H1 (cell line): Measurements from ENCODE around the gene TPP2. TPM values are rescaled to one million over a fixed set of nuclear protein-coding genes. Genes with fewer than 3 reads are reported as not detected.

Experiments used
- CTCF ChIA-PET: fragments of 300-600 bp; sonication (Branson Sonifier 250); formaldehyde crosslinking; loops from one replicate; lab custom pipeline; 2021; ENCODE audit not compliant: partially characterized antibody; lab: Charles Lee
- POLR2A ChIA-PET: fragments of 300-600 bp; sonication (Branson Sonifier 250); formaldehyde crosslinking; loops from one replicate; lab custom pipeline; 2021; ENCODE audit warnings: inconsistent platforms; ENCODE audit not compliant: partially characterized antibody; lab: Charles Lee
- DNase-seq, 2 experiments: peaks; one replicate each; pipeline versions ENCODE4 v3.0.0 to v3.0.0-alpha.2; 2010 to 2022; ENCODE audit warnings: low spot score in 2 of 2, low read depth in 1 of 2, mixed read lengths in 1 of 2
- FAIRE-seq: peaks from 2 replicates; lab custom pipeline; 2011; peaks lifted over from hg19 to GRCh38; lab: Jason Lieb, UNC
- H2AFZ ChIP-seq: 2 replicates; pipeline ENCODE4 v1.8.1; 2012; ENCODE audit warnings: low read length, inconsistent platforms
- H2AK5ac ChIP-seq: 2 replicates; pipeline ENCODE4 v1.6.1; 2013; ENCODE audit warnings: low read depth, low read length
- H2BK120ac ChIP-seq: replicated peaks from 2 replicates; pipeline ENCODE3; 2013; ENCODE audit warnings: low read depth, low read length, inconsistent platforms
- H2BK12ac ChIP-seq: 2 replicates; pipeline ENCODE4 v1.6.1; 2013; ENCODE audit warnings: low read depth, low read length
- H2BK15ac ChIP-seq: 2 replicates; pipeline ENCODE4 v1.6.1; 2013; ENCODE audit warnings: low read length
- H2BK20ac ChIP-seq: 2 replicates; pipeline ENCODE4 v1.6.1; 2013; ENCODE audit warnings: low read length
- H2BK5ac ChIP-seq: 2 replicates; pipeline ENCODE4 v1.6.1; 2013; ENCODE audit warnings: low read depth, low read length
- H3K14ac ChIP-seq: 2 replicates; pipeline ENCODE4 v1.6.1; 2013; ENCODE audit warnings: inconsistent platforms; ENCODE audit not compliant: insufficient read length
- H3K18ac ChIP-seq: 2 replicates; pipeline ENCODE4 v1.6.1; 2013; ENCODE audit warnings: low read length; ENCODE audit errors: extremely low read depth
- H3K23ac ChIP-seq: 2 replicates; pipeline ENCODE4 v1.6.1; 2013; ENCODE audit warnings: inconsistent platforms; ENCODE audit not compliant: insufficient read length
- H3K23me2 ChIP-seq: 2 replicates; pipeline ENCODE4 v1.6.1; 2013; ENCODE audit warnings: low read depth, low read length
- H3K27ac ChIP-seq: 2 replicates; pipeline ENCODE4 v1.6.1; 2011; ENCODE audit warnings: low read depth, low read length, inconsistent platforms
- H3K27me3 ChIP-seq, 4 experiments: replicated peaks in 1 of 4; 1 replicate in 1 of 4; 2 replicates in 3 of 4; pipeline versions ENCODE4 v1.6.1 to v1.8.1; 2011 to 2013; ENCODE audit warnings: low read length in 3 of 4, mild to moderate bottlenecking in 3 of 4, inconsistent platforms in 2 of 4, mixed read lengths in 2 of 4, moderate library complexity in 1 of 4; ENCODE audit not compliant: control insufficient read depth in 3 of 4, insufficient read depth in 3 of 4; ENCODE audit errors: extremely low read depth in 1 of 4
- H3K36me3 ChIP-seq, 4 experiments: 2 replicates each; pipeline versions ENCODE4 v1.6.1 to v1.8.1; 2011 to 2013; ENCODE audit warnings: mild to moderate bottlenecking in 4 of 4, low read length in 3 of 4, moderate library complexity in 2 of 4, control low read depth in 1 of 4, inconsistent platforms in 1 of 4; ENCODE audit not compliant: insufficient read depth in 4 of 4, control insufficient read depth in 2 of 4
- H3K4ac ChIP-seq: replicated peaks from 2 replicates; pipeline ENCODE3; 2013; ENCODE audit warnings: low read length, low read depth, mixed read lengths, inconsistent platforms; ENCODE audit not compliant: insufficient read length
- H3K4me1 ChIP-seq, 4 experiments: replicated peaks in 1 of 4; 1 replicate in 1 of 4; 2 replicates in 3 of 4; pipeline versions ENCODE4 v1.6.1 to v1.8.1; 2011 to 2013; ENCODE audit warnings: low read length in 3 of 4, inconsistent platforms in 2 of 4, mixed read lengths in 1 of 4; ENCODE audit not compliant: insufficient read depth in 4 of 4, control insufficient read depth in 3 of 4
- H3K4me2 ChIP-seq, 2 experiments: 2 replicates each; pipeline versions ENCODE4 v1.6.1 to v1.8.1; 2011 to 2013; ENCODE audit warnings: low read depth in 2 of 2, low read length in 2 of 2, control low read depth in 1 of 2, inconsistent platforms in 1 of 2, mild to moderate bottlenecking in 1 of 2; ENCODE audit not compliant: insufficient read depth in 1 of 2
- H3K4me3 ChIP-seq, 4 experiments: fragments of 200-600, 300-600 bp in 1 of 4; sonication (generic), shearing (Covaris generic), sonication (Bioruptor Twin) in 1 of 4; 2 replicates each; pipeline versions ENCODE4 v1.5.1 to v1.8.1; 2011 to 2016; ENCODE audit warnings: low read length in 4 of 4, low read depth in 3 of 4, control low read depth in 2 of 4, inconsistent platforms in 2 of 4, mild to moderate bottlenecking in 2 of 4, mixed read lengths in 1 of 4, moderate library complexity in 1 of 4; ENCODE audit not compliant: insufficient read depth in 2 of 4; ENCODE audit errors: extremely low read depth in 1 of 4
- H3K56ac ChIP-seq: replicated peaks from 2 replicates; pipeline ENCODE3; 2013; ENCODE audit warnings: low read depth, mild to moderate bottlenecking, mixed read lengths, low read length, inconsistent platforms; ENCODE audit not compliant: insufficient read length
- H3K79me1 ChIP-seq: 2 replicates; pipeline ENCODE4 v1.6.1; 2013; ENCODE audit warnings: low read depth, low read length, control low read depth
- H3K79me2 ChIP-seq, 2 experiments: 2 replicates each; pipeline versions ENCODE4 v1.6.1 to v1.8.1; 2012 to 2013; ENCODE audit warnings: low read length in 2 of 2, mild to moderate bottlenecking in 2 of 2, inconsistent platforms in 1 of 2; ENCODE audit not compliant: insufficient read depth in 2 of 2, control insufficient read depth in 1 of 2
- H3K9ac ChIP-seq, 4 experiments: replicated peaks in 1 of 4; 1 replicate in 1 of 4; 2 replicates in 3 of 4; pipeline versions ENCODE4 v1.6.1 to v1.8.1; 2011 to 2013; ENCODE audit warnings: low read depth in 3 of 4, low read length in 3 of 4, control low read depth in 2 of 4, mild to moderate bottlenecking in 2 of 4, moderate library complexity in 2 of 4, inconsistent platforms in 1 of 4; ENCODE audit errors: extremely low read depth in 1 of 4
- H3K9me3 ChIP-seq, 2 experiments: 2 replicates each; pipeline versions ENCODE4 v1.6.1 to v1.8.1; 2012 to 2013; ENCODE audit warnings: mild to moderate bottlenecking in 2 of 2, moderate library complexity in 2 of 2, control low read depth in 1 of 2, inconsistent platforms in 1 of 2, low read depth in 1 of 2, low read length in 1 of 2, mixed read lengths in 1 of 2; ENCODE audit not compliant: insufficient read depth in 2 of 2
- H4K20me1 ChIP-seq, 2 experiments: replicated peaks in 1 of 2; 2 replicates each; pipeline versions ENCODE3 to v1.8.1; 2011 to 2013; ENCODE audit warnings: inconsistent platforms in 2 of 2, low read length in 2 of 2, mild to moderate bottlenecking in 1 of 2; ENCODE audit not compliant: insufficient read depth in 2 of 2, control insufficient read depth in 1 of 2
- H4K5ac ChIP-seq: 2 replicates; pipeline ENCODE4 v1.6.1; 2013; ENCODE audit warnings: low read length, low read depth, mixed read lengths, inconsistent platforms; ENCODE audit not compliant: insufficient read length
- H4K8ac ChIP-seq: 2 replicates; pipeline ENCODE4 v1.8.0; 2013; ENCODE audit warnings: mild to moderate bottlenecking, moderate library complexity, low read length, inconsistent platforms; ENCODE audit not compliant: insufficient read depth; ENCODE audit errors: extremely low read depth
- H4K91ac ChIP-seq: replicated peaks from 2 replicates; pipeline ENCODE3; 2013; ENCODE audit warnings: low read length, mixed read lengths, inconsistent platforms; ENCODE audit not compliant: insufficient read length
- CHD2 ChIP-seq: IDR thresholded peaks from 2 replicates; pipeline ENCODE4 v1.6.1; 2012; ENCODE audit warnings: low read length, improper control_type of control experiment
- GABPA ChIP-seq: IDR thresholded peaks from 2 replicates; pipeline ENCODE4 v1.6.1; 2011; ENCODE audit warnings: mild to moderate bottlenecking, low read length, moderate library complexity, borderline replicate concordance; ENCODE audit not compliant: insufficient read depth
- SIN3A ChIP-seq, 2 experiments: IDR thresholded peaks in 1 of 2; conservative IDR thresholded peaks in 1 of 2; 2 replicates each; pipeline ENCODE4 v1.6.1; 2011 to 2012; ENCODE audit warnings: low read length in 2 of 2, improper control_type of control experiment in 1 of 2, low read depth in 1 of 2, mild to moderate bottlenecking in 1 of 2
- SIRT6 ChIP-seq: IDR thresholded peaks from one replicate; pipeline ENCODE4 v1.7.1; 2012; ENCODE audit warnings: low read length, inconsistent platforms
- SP4 ChIP-seq: IDR thresholded peaks from 2 replicates; pipeline ENCODE4 v1.6.1; 2012; ENCODE audit warnings: low read length, inconsistent platforms
- WGBS, 2 experiments: shearing (Covaris generic) in 1 of 2; methylation state at CpG; one replicate each; pipeline versions ENCODE4 v1.1.6 to v1.1.7; 2013 to 2015; ENCODE audit warnings: low lambda C conversion rate in 2 of 2, mixed read lengths in 2 of 2, inconsistent platforms in 1 of 2, low coverage in 1 of 2, missing lambda C conversion rate in 1 of 2; ENCODE audit not compliant: insufficient replicate concordance in 2 of 2, insufficient coverage in 1 of 2, insufficient read length in 1 of 2; ENCODE audit errors: extremely low coverage in 1 of 2, missing lambda C conversion rate in 1 of 2; 5-methylcytosine and 5-hydroxymethylcytosine counted together
- polyA plus RNA-seq, 7 experiments: library from polyadenylated mRNA; depleted of rRNA in 3 of 7; stranded (reverse) in 5 of 7; unstranded in 2 of 7; fragments of >200 nt in 5 of 7; fragments of 200-250 nt in 2 of 7; gene quantifications; 1 replicate in 5 of 7; 2 replicates in 1 of 7; 4 replicates in 1 of 7; pipeline versions ENCODE4 v1.2.1 to v1.2.3, GENCODE V29; 2011 to 2013; ENCODE audit warnings: missing spikeins in 2 of 7, mixed read lengths in 2 of 7
- total RNA-seq: library from RNA; stranded (reverse); fragmentation: NEBNext Ultra II Directional; extraction: Animal tissue kit (Norgen Biotek cat#: 25700); gene quantifications from 2 replicates; pipeline ENCODE4 v1.2.1, GENCODE V29; 2021

TPP2 gene
- total and polyA plus RNA-seq, 2 of the 8 experiments (the other 6 are each of a cell fraction or from before 2014, with no cell fraction given) = 15.9 to 85.7 TPM

- no peak overlapping the region for H2AK5ac ChIP-seq
- no peak overlapping the region for H3K14ac ChIP-seq
- H3K18ac ChIP-seq = no peak overlapping the region
- H3K23me2 ChIP-seq = no peaks in the 10 kb centered on the region
- DNase-seq = no peak
- no peak overlapping the region for H2BK5ac ChIP-seq
- H4K20me1 ChIP-seq = no peaks in the 10 kb centered on the region
- WGBS, 2 experiments = 88% methylated on average over 3 of the region's 3 CpGs; no CpG with 5 or more reads in 1 of the 2 experiments
- H3K9me3 ChIP-seq = no peaks in the 10 kb centered on the region
- no peak overlapping the region for H4K8ac ChIP-seq
- no peaks in the 10 kb centered on the region for H3K27me3 ChIP-seq
- no peak overlapping the region for H3K4me3 ChIP-seq
- no peak overlapping the region for H3K23ac ChIP-seq
- no peak for FAIRE-seq
- no peak overlapping the region for H2AFZ ChIP-seq
- no peak overlapping the region for H4K5ac ChIP-seq
- no peak overlapping the region for H2BK12ac ChIP-seq
- no peaks in the 10 kb centered on the region for H3K79me2 ChIP-seq
- H3K36me3 ChIP-seq = peaks cover 6 to 51% (median 29%) of the 10 kb centered on the region in 4 experiments
- TF ChIP-seq SIRT6 (no peak), CHD2 (no peak), SIN3A (conservative IDR thresholded peaks at IDR 0.05 in 1 of 2, IDR thresholded peaks at IDR 0.05 in 1 of 2; ENCODE audit: low read depth in 1 of 2, low read length in 2 of 2) (no peak), SP4 (no peak), GABPA (no peak)
- POLR2A ChIA-PET = no interaction called here
- H3K4me1 ChIP-seq = no peaks in the 10 kb centered on the region
- no peak overlapping the region for H2BK120ac ChIP-seq
- H3K79me1 ChIP-seq = no peaks in the 10 kb centered on the region
- H2BK20ac ChIP-seq = no peak overlapping the region
- H3K27ac ChIP-seq = no peak overlapping the region
- no peak overlapping the region for H3K4me2 ChIP-seq
- H3K56ac ChIP-seq = no peak overlapping the region
- no peak overlapping the region for H3K4ac ChIP-seq
- H4K91ac ChIP-seq = no peak overlapping the region
- H2BK15ac ChIP-seq = no peak overlapping the region
- CTCF ChIA-PET = interaction anchor here (1.0 to 1.5 kb wide), 2 partner anchors 138 to 150 kb away, joined by 3 to 4 read pairs; no protein-coding TSS in a partner anchor
- no peak overlapping the region for H3K9ac ChIP-seq
Measured at GRCh38 chr13:102650444-102650843, 53.7 kb downstream of the TPP2 start.
